WTC11 (cell line): Measurements from ENCODE around the gene CALN1. TPM values are rescaled to one million over a fixed set of nuclear protein-coding genes. Genes with fewer than 3 reads are reported as not detected.

Experiments
- ATAC-seq: fragments of 200-7000 bp; cut with Tn5 transposase; 2 replicates; pipeline ENCODE4 v1.10.0; 2021; ENCODE audit warnings: mild to moderate bottlenecking, moderate library complexity
- CTCF ChIA-PET: fragments of 300-600 bp; sonication (Branson Sonifier 250); formaldehyde crosslinking; loops from one replicate; lab custom pipeline; 2021; ENCODE audit warnings: antibody characterized with exemption; lab: Charles Lee
- POLR2A ChIA-PET: fragments of 350-600 bp; sonication (Branson Sonifier 250); formaldehyde crosslinking; loops from one replicate; lab custom pipeline; 2021; ENCODE audit warnings: antibody characterized with exemption; lab: Charles Lee
- DNase-seq: peaks from one replicate; pipeline ENCODE4 v3.0.0; 2021; ENCODE audit warnings: low spot score
- H3K27ac Mint-ChIP-seq: 2 replicates; pipeline ENCODE4 v1.8.0; 2021; ENCODE audit warnings: mixed read lengths
- H3K27me3 Mint-ChIP-seq: 2 replicates; pipeline ENCODE4 v1.8.0; 2021; ENCODE audit warnings: low read depth, mild to moderate bottlenecking, moderate library complexity, mixed read lengths
- H3K36me3 Mint-ChIP-seq: 2 replicates; pipeline ENCODE4 v1.8.0; 2021; ENCODE audit warnings: mixed read lengths
- H3K4me1 Mint-ChIP-seq: 2 replicates; pipeline ENCODE4 v1.8.0; 2022; ENCODE audit warnings: mixed read lengths
- H3K4me3 Mint-ChIP-seq: 2 replicates; pipeline ENCODE4 v1.8.0; 2021; ENCODE audit warnings: mild to moderate bottlenecking, moderate library complexity, mixed read lengths
- H3K9me3 Mint-ChIP-seq: 2 replicates; pipeline ENCODE4 v1.8.0; 2021; ENCODE audit warnings: mixed read lengths
- CREM ChIP-seq: sonication (generic); formaldehyde crosslinking; IDR thresholded peaks from 2 replicates; pipeline ENCODE4 v1.8.1; 2022; ENCODE audit warnings: mild to moderate bottlenecking, missing genetic modification reagents, moderate library complexity
- JUN ChIP-seq: sonication (generic); formaldehyde crosslinking; IDR thresholded peaks from 2 replicates; pipeline ENCODE4 v1.8.0; 2023; ENCODE audit warnings: mild to moderate bottlenecking, missing genetic modification reagents
- NR3C1 ChIP-seq: sonication (generic); formaldehyde crosslinking; conservative IDR thresholded peaks from 2 replicates; pipeline ENCODE4 v1.8.1; 2023; ENCODE audit warnings: low read depth, mild to moderate bottlenecking, missing genetic modification reagents
- RORB ChIP-seq: fragments of 250-450 bp; sonication (Bioruptor Pico); IDR thresholded peaks from 2 replicates; pipeline ENCODE4 v1.9.0; 2021; ENCODE audit warnings: mild to moderate bottlenecking
- ZNF219 ChIP-seq: sonication (generic); formaldehyde crosslinking; IDR thresholded peaks from 2 replicates; pipeline ENCODE4 v1.8.0; 2023; ENCODE audit warnings: missing genetic modification reagents, mild to moderate bottlenecking, borderline replicate concordance
- total RNA-seq: library from RNA; stranded (reverse); gene quantifications from 3 replicates; pipeline ENCODE4 v1.2.3, GENCODE V29; 2021
- TF ChIP-seq, protein P1 (sequence below): sonication (generic); formaldehyde crosslinking; IDR thresholded peaks from 2 replicates; pipeline ENCODE4 v1.8.0; 2022; ENCODE audit warnings: mild to moderate bottlenecking, missing genetic modification reagents
- TF ChIP-seq, protein P2 (sequence below): sonication (generic); formaldehyde crosslinking; IDR thresholded peaks from 2 replicates; pipeline ENCODE4 v1.8.0; 2023; ENCODE audit warnings: mild to moderate bottlenecking, missing genetic modification reagents
- TF ChIP-seq, protein P3 (sequence below): sonication (generic); formaldehyde crosslinking; IDR thresholded peaks from 2 replicates; pipeline ENCODE4 v1.8.0; 2022; ENCODE audit warnings: mild to moderate bottlenecking, missing genetic modification reagents
- TF ChIP-seq, protein P4 (sequence below): sonication (generic); formaldehyde crosslinking; IDR thresholded peaks from 2 replicates; pipeline ENCODE4 v1.8.1; 2023; ENCODE audit warnings: mild to moderate bottlenecking, missing genetic modification reagents, moderate library complexity
- TF ChIP-seq, protein P5 (sequence below): sonication (generic); formaldehyde crosslinking; IDR thresholded peaks from 2 replicates; pipeline ENCODE4 v1.8.1; 2022; ENCODE audit warnings: low read depth, missing genetic modification reagents, borderline replicate concordance
- TF ChIP-seq, protein P6 (sequence below): sonication (generic); formaldehyde crosslinking; IDR thresholded peaks from 2 replicates; pipeline ENCODE4 v1.8.1; 2023; ENCODE audit warnings: mild to moderate bottlenecking, missing genetic modification reagents
- TF ChIP-seq, protein P7 (sequence below): fragments of 250-450 bp; sonication (Bioruptor Pico); IDR thresholded peaks from 2 replicates; pipeline ENCODE4 v1.8.0; 2021; ENCODE audit warnings: mild to moderate bottlenecking

CALN1 gene
- total RNA-seq, 1 experiment from 2014 or later, result 10.5 TPM

DNA sequence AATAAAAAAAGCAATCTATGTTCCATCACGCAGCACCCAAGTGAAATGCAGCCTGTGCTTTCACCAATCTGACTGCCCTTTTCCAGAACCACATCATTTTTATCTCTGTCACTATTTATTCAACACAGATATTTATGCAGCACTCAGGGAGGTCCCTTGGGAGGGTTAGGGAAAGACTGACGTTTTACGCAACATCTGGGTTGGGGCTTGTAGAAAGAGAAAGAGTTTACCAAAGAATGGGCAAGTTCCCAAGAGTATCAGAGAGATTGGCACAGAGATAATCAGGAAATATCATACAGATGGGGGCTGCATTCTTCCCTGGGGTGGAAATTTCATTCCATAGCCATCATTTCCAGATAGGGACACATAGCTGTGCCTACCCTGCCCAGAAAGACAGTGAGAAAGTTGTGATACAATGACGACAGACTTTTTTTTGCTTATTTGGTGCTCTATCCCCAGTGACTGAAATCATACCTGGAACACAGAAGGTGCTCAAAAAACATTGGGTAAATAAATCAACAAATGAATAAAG lies 474.2 kb downstream of the CALN1 start:
- peaks cover 16% of the 10 kb centered on the region for H3K9me3 Mint-ChIP-seq
- TF ChIP-seq CREM (CRISPR knock-in tag), result no peak
- TF ChIP-seq, all 79 proteins: peak for 0
- Mint-ChIP-seq H3K4me3 (no peak overlapping the region), H3K27me3 (no peaks in the 10 kb centered on the region), H3K27ac (no peak overlapping the region), H3K36me3 (no peaks in the 10 kb centered on the region; the same call in 1 of the 2 replicates), H3K4me1 (peaks cover 9% of the 10 kb centered on the region)
- CTCF ChIA-PET, result no interaction called here
- POLR2A ChIA-PET, result no interaction called here
- DNase-seq, result no peak
- ATAC-seq, result no peak

DNA sequence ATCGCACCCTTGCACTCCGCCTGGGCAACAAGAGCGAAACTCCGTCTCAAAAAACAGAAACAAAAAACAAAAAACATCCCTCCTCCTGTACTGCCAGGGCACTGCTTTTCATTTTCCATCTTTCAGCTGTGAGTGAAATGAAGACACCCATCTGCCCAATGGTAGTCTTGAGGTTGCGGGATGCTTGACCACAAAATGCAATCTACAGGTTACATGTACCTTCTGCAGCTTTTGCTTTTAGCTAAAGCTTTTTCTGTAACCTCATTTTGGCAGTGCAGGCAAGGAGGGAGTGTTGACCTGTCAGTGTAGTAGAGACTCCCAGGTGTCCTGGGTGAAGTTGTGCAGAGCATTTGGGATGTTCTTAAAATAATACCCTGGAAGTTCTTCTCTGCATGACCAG lies 476.5 kb downstream of the CALN1 start:
- ATAC-seq (no peak), DNase-seq (no peak)
- Mint-ChIP-seq H3K4me1 (no peaks in the 10 kb centered on the region), H3K9me3 (peaks cover 16% of the 10 kb centered on the region), H3K36me3 (no peaks in the 10 kb centered on the region; the same call in 1 of the 2 replicates), H3K27me3 (no peaks in the 10 kb centered on the region), H3K27ac (no peak overlapping the region), H3K4me3 (no peak overlapping the region)
- ChIA-PET POLR2A (no interaction called here), CTCF (interaction anchor here (3.0 kb wide), 1 partner anchor 10 kb away, joined by 12 read pairs; no protein-coding TSS in a partner anchor)
- TF ChIP-seq, protein P1, sequence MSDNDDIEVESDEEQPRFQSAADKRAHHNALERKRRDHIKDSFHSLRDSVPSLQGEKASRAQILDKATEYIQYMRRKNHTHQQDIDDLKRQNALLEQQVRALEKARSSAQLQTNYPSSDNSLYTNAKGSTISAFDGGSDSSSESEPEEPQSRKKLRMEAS (CRISPR knock-in tag), result no peak
- TF ChIP-seq ZNF219 (CRISPR knock-in tag), result no peak
- TF ChIP-seq RORB (CRISPR knock-in tag), result no peak
- no peak for TF ChIP-seq JUN (CRISPR knock-in tag)
- TF ChIP-seq, protein P2, sequence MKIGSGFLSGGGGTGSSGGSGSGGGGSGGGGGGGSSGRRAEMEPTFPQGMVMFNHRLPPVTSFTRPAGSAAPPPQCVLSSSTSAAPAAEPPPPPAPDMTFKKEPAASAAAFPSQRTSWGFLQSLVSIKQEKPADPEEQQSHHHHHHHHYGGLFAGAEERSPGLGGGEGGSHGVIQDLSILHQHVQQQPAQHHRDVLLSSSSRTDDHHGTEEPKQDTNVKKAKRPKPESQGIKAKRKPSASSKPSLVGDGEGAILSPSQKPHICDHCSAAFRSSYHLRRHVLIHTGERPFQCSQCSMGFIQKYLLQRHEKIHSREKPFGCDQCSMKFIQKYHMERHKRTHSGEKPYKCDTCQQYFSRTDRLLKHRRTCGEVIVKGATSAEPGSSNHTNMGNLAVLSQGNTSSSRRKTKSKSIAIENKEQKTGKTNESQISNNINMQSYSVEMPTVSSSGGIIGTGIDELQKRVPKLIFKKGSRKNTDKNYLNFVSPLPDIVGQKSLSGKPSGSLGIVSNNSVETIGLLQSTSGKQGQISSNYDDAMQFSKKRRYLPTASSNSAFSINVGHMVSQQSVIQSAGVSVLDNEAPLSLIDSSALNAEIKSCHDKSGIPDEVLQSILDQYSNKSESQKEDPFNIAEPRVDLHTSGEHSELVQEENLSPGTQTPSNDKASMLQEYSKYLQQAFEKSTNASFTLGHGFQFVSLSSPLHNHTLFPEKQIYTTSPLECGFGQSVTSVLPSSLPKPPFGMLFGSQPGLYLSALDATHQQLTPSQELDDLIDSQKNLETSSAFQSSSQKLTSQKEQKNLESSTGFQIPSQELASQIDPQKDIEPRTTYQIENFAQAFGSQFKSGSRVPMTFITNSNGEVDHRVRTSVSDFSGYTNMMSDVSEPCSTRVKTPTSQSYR, result no peak
- TF ChIP-seq, protein P3, sequence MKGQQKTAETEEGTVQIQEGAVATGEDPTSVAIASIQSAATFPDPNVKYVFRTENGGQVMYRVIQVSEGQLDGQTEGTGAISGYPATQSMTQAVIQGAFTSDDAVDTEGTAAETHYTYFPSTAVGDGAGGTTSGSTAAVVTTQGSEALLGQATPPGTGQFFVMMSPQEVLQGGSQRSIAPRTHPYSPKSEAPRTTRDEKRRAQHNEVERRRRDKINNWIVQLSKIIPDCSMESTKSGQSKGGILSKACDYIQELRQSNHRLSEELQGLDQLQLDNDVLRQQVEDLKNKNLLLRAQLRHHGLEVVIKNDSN, result no peak
- TF ChIP-seq, protein P4, sequence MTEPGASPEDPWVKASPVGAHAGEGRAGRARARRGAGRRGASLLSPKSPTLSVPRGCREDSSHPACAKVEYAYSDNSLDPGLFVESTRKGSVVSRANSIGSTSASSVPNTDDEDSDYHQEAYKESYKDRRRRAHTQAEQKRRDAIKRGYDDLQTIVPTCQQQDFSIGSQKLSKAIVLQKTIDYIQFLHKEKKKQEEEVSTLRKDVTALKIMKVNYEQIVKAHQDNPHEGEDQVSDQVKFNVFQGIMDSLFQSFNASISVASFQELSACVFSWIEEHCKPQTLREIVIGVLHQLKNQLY (CRISPR knock-in tag), result no peak
- TF ChIP-seq, protein P5, sequence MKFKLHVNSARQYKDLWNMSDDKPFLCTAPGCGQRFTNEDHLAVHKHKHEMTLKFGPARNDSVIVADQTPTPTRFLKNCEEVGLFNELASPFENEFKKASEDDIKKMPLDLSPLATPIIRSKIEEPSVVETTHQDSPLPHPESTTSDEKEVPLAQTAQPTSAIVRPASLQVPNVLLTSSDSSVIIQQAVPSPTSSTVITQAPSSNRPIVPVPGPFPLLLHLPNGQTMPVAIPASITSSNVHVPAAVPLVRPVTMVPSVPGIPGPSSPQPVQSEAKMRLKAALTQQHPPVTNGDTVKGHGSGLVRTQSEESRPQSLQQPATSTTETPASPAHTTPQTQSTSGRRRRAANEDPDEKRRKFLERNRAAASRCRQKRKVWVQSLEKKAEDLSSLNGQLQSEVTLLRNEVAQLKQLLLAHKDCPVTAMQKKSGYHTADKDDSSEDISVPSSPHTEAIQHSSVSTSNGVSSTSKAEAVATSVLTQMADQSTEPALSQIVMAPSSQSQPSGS (CRISPR knock-in tag), result no peak
- TF ChIP-seq, protein P6, sequence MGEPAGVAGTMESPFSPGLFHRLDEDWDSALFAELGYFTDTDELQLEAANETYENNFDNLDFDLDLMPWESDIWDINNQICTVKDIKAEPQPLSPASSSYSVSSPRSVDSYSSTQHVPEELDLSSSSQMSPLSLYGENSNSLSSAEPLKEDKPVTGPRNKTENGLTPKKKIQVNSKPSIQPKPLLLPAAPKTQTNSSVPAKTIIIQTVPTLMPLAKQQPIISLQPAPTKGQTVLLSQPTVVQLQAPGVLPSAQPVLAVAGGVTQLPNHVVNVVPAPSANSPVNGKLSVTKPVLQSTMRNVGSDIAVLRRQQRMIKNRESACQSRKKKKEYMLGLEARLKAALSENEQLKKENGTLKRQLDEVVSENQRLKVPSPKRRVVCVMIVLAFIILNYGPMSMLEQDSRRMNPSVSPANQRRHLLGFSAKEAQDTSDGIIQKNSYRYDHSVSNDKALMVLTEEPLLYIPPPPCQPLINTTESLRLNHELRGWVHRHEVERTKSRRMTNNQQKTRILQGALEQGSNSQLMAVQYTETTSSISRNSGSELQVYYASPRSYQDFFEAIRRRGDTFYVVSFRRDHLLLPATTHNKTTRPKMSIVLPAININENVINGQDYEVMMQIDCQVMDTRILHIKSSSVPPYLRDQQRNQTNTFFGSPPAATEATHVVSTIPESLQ (CRISPR knock-in tag), result no peak

DNA sequence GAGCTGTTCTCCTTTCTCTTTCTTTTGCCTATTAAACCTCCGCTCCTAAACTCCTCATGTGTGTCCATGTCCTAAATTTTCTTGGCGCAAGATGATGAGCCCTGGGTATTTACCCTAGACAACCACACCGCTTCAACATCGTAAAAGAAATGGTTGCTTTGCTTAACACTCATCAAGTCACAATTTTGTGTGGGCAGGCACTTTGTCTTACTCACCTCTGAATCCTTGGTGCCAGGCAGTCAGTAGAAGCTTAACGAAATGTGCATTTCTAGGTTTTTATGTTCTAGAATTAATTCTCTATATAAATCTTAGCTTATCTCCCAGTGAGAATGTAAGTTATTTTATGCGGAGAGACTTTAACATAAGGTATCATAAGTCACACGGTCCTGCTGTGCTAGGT lies 478.7 kb downstream of the CALN1 start:
- no peaks in the 10 kb centered on the region; the same call in 1 of the 2 replicates for H3K36me3 Mint-ChIP-seq
- no peak for DNase-seq
- H3K27me3 Mint-ChIP-seq, result no peaks in the 10 kb centered on the region
- ChIA-PET POLR2A (no interaction called here), CTCF (no interaction called here)
- TF ChIP-seq, protein P7, sequence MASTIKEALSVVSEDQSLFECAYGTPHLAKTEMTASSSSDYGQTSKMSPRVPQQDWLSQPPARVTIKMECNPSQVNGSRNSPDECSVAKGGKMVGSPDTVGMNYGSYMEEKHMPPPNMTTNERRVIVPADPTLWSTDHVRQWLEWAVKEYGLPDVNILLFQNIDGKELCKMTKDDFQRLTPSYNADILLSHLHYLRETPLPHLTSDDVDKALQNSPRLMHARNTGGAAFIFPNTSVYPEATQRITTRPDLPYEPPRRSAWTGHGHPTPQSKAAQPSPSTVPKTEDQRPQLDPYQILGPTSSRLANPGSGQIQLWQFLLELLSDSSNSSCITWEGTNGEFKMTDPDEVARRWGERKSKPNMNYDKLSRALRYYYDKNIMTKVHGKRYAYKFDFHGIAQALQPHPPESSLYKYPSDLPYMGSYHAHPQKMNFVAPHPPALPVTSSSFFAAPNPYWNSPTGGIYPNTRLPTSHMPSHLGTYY, result no peak
- TF ChIP-seq NR3C1 (CRISPR knock-in tag) (no peak), JUN (CRISPR knock-in tag) (no peak)
- H3K9me3 Mint-ChIP-seq, result peaks cover 17% of the 10 kb centered on the region
- no peaks in the 10 kb centered on the region for H3K4me1 Mint-ChIP-seq
- no peak for ATAC-seq
- H3K4me3 Mint-ChIP-seq, result no peak overlapping the region
- H3K27ac Mint-ChIP-seq, result no peak overlapping the region
